CD14-positive monocyte (primary cell): ENCODE data around the gene PPP1R13L. TPM values are rescaled to one million over a fixed set of nuclear protein-coding genes. Genes with fewer than 3 reads are reported as not detected.
A peak's percentile ranks its signal among the peaks of the same experiment; 100 is the strongest.
"Not testable (repeated sequence)": the region's sequence is repeated elsewhere in the genome, so short reads cannot be mapped to it uniquely, and the experiment has no call there.

ENCODE experiments used
- DNase-seq, 3 donors: peaks; one replicate each; pipeline ENCODE4 v3.0.0-alpha.2; 2011 to 2022
- H2AFZ ChIP-seq: 2 replicates; pipeline ENCODE4 v1.6.0; 2012; ENCODE audit warnings: mild to moderate bottlenecking, low read depth, low read length, inconsistent platforms; ENCODE audit not compliant: insufficient read depth, poor library complexity, severe bottlenecking
- H3K27ac ChIP-seq, 2 donors: 1 replicate in 1 of 2; 2 replicates in 1 of 2; pipeline ENCODE4 v1.5.1; 2012 to 2013; ENCODE audit warnings: low read length in 2 of 2, control low read depth in 1 of 2, inconsistent platforms in 1 of 2, low read depth in 1 of 2, mild to moderate bottlenecking in 1 of 2
- H3K27me3 ChIP-seq, 2 donors: one replicate each; pipeline versions ENCODE4 v1.6.0 to v1.6.1; 2011 to 2013; ENCODE audit warnings: low read length in 2 of 2; ENCODE audit not compliant: control insufficient read depth in 2 of 2, insufficient read depth in 2 of 2
- H3K36me3 ChIP-seq, 2 donors: replicated peaks in 1 of 2; 1 replicate in 1 of 2; 2 replicates in 1 of 2; pipeline versions ENCODE4 v1.5.1 to v1.6.1; 2012 to 2013; ENCODE audit warnings: low read length in 2 of 2, control low read depth in 1 of 2, inconsistent platforms in 1 of 2, mild to moderate bottlenecking in 1 of 2; ENCODE audit not compliant: insufficient read depth in 2 of 2, control insufficient read depth in 1 of 2
- H3K4me1 ChIP-seq, 2 donors: 1 replicate in 1 of 2; 2 replicates in 1 of 2; pipeline versions ENCODE4 v1.5.1 to v1.6.1; 2012 to 2013; ENCODE audit warnings: low read length in 2 of 2, control low read depth in 1 of 2, inconsistent platforms in 1 of 2, mild to moderate bottlenecking in 1 of 2, moderate library complexity in 1 of 2; ENCODE audit not compliant: insufficient read depth in 2 of 2, control insufficient read depth in 1 of 2
- H3K4me2 ChIP-seq: replicated peaks from 2 replicates; pipeline ENCODE3; 2012; ENCODE audit warnings: low read length, moderate library complexity, mild to moderate bottlenecking; ENCODE audit not compliant: poor library complexity, severe bottlenecking; ENCODE audit errors: extremely low read depth
- H3K4me3 ChIP-seq, 3 experiments: fragments of 200-600 bp in 1 of 3; sonication (generic) in 1 of 3; replicated peaks in 1 of 3; 1 replicate in 2 of 3; 2 replicates in 1 of 3; pipeline ENCODE4 v1.5.1; 2011 to 2013; ENCODE audit warnings: low read length in 3 of 3, mild to moderate bottlenecking in 3 of 3, control low read depth in 2 of 3, low read depth in 2 of 3, inconsistent platforms in 1 of 3, moderate library complexity in 1 of 3
- H3K79me2 ChIP-seq: 2 replicates; pipeline ENCODE4 v1.6.0; 2012; ENCODE audit warnings: mild to moderate bottlenecking, control low read depth, inconsistent platforms, low read length, moderate library complexity; ENCODE audit not compliant: insufficient read depth
- H3K9ac ChIP-seq: 2 replicates; pipeline ENCODE4 v1.6.0; 2017; ENCODE audit warnings: low read length, mild to moderate bottlenecking; ENCODE audit not compliant: insufficient read depth, poor library complexity, severe bottlenecking
- H3K9me3 ChIP-seq, 2 donors: replicated peaks in 1 of 2; 1 replicate in 1 of 2; 2 replicates in 1 of 2; pipeline versions ENCODE4 v1.5.1 to v1.6.1; 2012 to 2013; ENCODE audit warnings: low read length in 2 of 2, control low read depth in 1 of 2; ENCODE audit not compliant: control insufficient read depth in 1 of 2, insufficient read depth in 1 of 2
- H4K20me1 ChIP-seq: 2 replicates; pipeline ENCODE4 v1.6.0; 2012; ENCODE audit warnings: mild to moderate bottlenecking, low read length, control low read depth, moderate library complexity; ENCODE audit not compliant: insufficient read depth
- H3K27ac Mint-ChIP-seq, 7 donors: one replicate each; pipeline ENCODE4 v1.8.0; 2020; ENCODE audit warnings: mild to moderate bottlenecking in 7 of 7, mixed read lengths in 7 of 7, moderate library complexity in 6 of 7, inconsistent platforms in 2 of 7
- H3K27me3 Mint-ChIP-seq, 3 donors: one replicate each; pipeline ENCODE4 v1.8.0; 2021 to 2022; ENCODE audit warnings: low read depth in 3 of 3, mild to moderate bottlenecking in 3 of 3, mixed read lengths in 3 of 3, moderate library complexity in 3 of 3, inconsistent platforms in 1 of 3
- H3K36me3 Mint-ChIP-seq, 2 donors: one replicate each; pipeline ENCODE4 v1.8.0; 2020; ENCODE audit warnings: mixed read lengths in 2 of 2, inconsistent platforms in 1 of 2, mild to moderate bottlenecking in 1 of 2
- H3K4me1 Mint-ChIP-seq: one replicate; pipeline ENCODE4 v1.8.0; 2020; ENCODE audit warnings: mild to moderate bottlenecking, mixed read lengths
- H3K4me3 Mint-ChIP-seq, 2 donors: one replicate each; pipeline ENCODE4 v1.8.0; 2020; ENCODE audit warnings: mild to moderate bottlenecking in 2 of 2, mixed read lengths in 2 of 2, moderate library complexity in 1 of 2
- H3K9me3 Mint-ChIP-seq, 7 donors: one replicate each; pipeline ENCODE4 v1.8.0; 2020 to 2022; ENCODE audit warnings: mixed read lengths in 7 of 7, mild to moderate bottlenecking in 6 of 7, moderate library complexity in 6 of 7, inconsistent platforms in 2 of 7
- CTCF ChIP-seq: fragments of 200-600 bp; IDR thresholded peaks from one replicate; pipeline ENCODE4 v1.8.0; 2022; ENCODE audit warnings: antibody characterized with exemption, mild to moderate bottlenecking
- WGBS: methylation state at CpG from one replicate; pipeline ENCODE4 v1.1.5; 2013; ENCODE audit warnings: missing lambda C conversion rate; ENCODE audit not compliant: insufficient coverage; 5-methylcytosine and 5-hydroxymethylcytosine counted together
- intact Hi-C, 2 donors: fragments of 100-400 bp; cut with micrococcal nuclease; formaldehyde crosslinking; loops; one replicate each; pipeline versions ENCODE4 v1.15.0 to v1.15.1; 2023
- polyA plus RNA-seq, 3 donors: library from polyadenylated mRNA; depleted of rRNA in 1 of 3; unstranded in 2 of 3; stranded (reverse) in 1 of 3; fragments of 300-500 nt in 2 of 3; fragments of >200 nt in 1 of 3; fragmentation: Illumina TruSeq in 2 of 3; gene quantifications; 1 replicate in 2 of 3; 2 replicates in 1 of 3; pipeline ENCODE4 v1.2.3, GENCODE V29; 2012 to 2021

PPP1R13L gene
- polyA plus RNA-seq, 3 donors, result 0.18 to 1.8 (median 0.45) TPM

GRCh38 chr19:45408121-45408520, 3.3 kb upstream of the PPP1R13L start:
- DNase-seq, result no peak
- Histone ChIP-seq H3K36me3 (peaks cover 3 to 7% of the 10 kb centered on the region in 2 donors), H2AFZ (no peak overlapping the region), H3K9ac (no peak overlapping the region), H3K4me2 (no peak overlapping the region), H4K20me1 (peaks cover 9% of the 10 kb centered on the region), H3K27me3 (peaks cover 18 to 21% of the 10 kb centered on the region in 2 donors), H3K79me2 (no peaks in the 10 kb centered on the region), H3K9me3 (peaks cover 4 to 14% of the 10 kb centered on the region in 2 donors), H3K4me3 (no peak overlapping the region), H3K4me1 (peaks cover 55 to 63% of the 10 kb centered on the region in 2 donors), H3K27ac (no peak overlapping the region)
- Mint-ChIP-seq H3K9me3 (peaks cover 0 to 13% (median 6%) of the 10 kb centered on the region in 7 donors), H3K4me3 (no peak overlapping the region), H3K36me3 (peaks cover 12 to 18% of the 10 kb centered on the region in 2 donors), H3K4me1 (peaks cover 44% of the 10 kb centered on the region), H3K27me3 (peaks cover 22 to 23% (median 23%) of the 10 kb centered on the region in 3 donors), H3K27ac (peak overlapping the region in 5 of 7 donors; percentile 0 to 82 (median 15))
- intact Hi-C loops, result loop anchor here in 1 of 2 donors (5.0 to 10.0 kb wide), 2 partner anchors 36 to 227 kb away; partner anchors contain the start of genes EML2 and ERCC2
- no peak for TF ChIP-seq CTCF
- WGBS, result 96% methylated on average over 8 of the region's 8 CpGs

GRCh38 chr19:45407585-45407984, 2.7 kb upstream of the PPP1R13L start:
- not testable (repeated sequence) for H3K9ac ChIP-seq, H3K27ac ChIP-seq, H3K4me2 ChIP-seq, H2AFZ ChIP-seq, H3K79me2 ChIP-seq, DNase-seq, H3K4me3 Mint-ChIP-seq, H3K36me3 ChIP-seq, H3K4me3 ChIP-seq
- H3K4me1 ChIP-seq, result peaks cover 55 to 65% of the 10 kb centered on the region in 2 donors
- H3K27ac Mint-ChIP-seq, result peak overlapping the region in 1 of 7 donors; percentile 12
- H3K27me3 Mint-ChIP-seq, result peaks cover 28 to 29% (median 28%) of the 10 kb centered on the region in 3 donors
- peaks cover 12% of the 10 kb centered on the region for H4K20me1 ChIP-seq
- WGBS, result 100% methylated on average over 3 of the region's 5 CpGs
- H3K4me1 Mint-ChIP-seq, result peaks cover 48% of the 10 kb centered on the region
- H3K9me3 Mint-ChIP-seq, result peaks cover 0 to 12% (median 6%) of the 10 kb centered on the region in 7 donors
- H3K36me3 Mint-ChIP-seq, result peaks cover 10 to 12% of the 10 kb centered on the region in 2 donors
- peaks cover 23 to 26% of the 10 kb centered on the region in 2 donors for H3K27me3 ChIP-seq
- intact Hi-C loops, result loop anchor here in 1 of 2 donors (5.0 to 10.0 kb wide), 2 partner anchors 35 to 227 kb away; partner anchors contain the start of genes EML2 and ERCC2
- H3K9me3 ChIP-seq, result peaks cover 4 to 14% of the 10 kb centered on the region in 2 donors
